ENCODE data around the gene CLK3.

GRCh38 chr15:74605795-74606150, 9.9 kb upstream of the CLK3 start:
- TF ChIP-seq POLR2A (IDR thresholded peaks at IDR 0.05; ENCODE audit: low read depth, low read length) (no peak), TAF1 (IDR thresholded peaks at IDR 0.05; ENCODE audit: borderline replicate concordance, low read depth, low read length) (no peak)
